ENCODE measurements around the gene CR1L.

GRCh38 chr1:207673399-207673798 lies 28.5 kb downstream of the CR1L start:
- TF ChIP-seq, protein P1, sequence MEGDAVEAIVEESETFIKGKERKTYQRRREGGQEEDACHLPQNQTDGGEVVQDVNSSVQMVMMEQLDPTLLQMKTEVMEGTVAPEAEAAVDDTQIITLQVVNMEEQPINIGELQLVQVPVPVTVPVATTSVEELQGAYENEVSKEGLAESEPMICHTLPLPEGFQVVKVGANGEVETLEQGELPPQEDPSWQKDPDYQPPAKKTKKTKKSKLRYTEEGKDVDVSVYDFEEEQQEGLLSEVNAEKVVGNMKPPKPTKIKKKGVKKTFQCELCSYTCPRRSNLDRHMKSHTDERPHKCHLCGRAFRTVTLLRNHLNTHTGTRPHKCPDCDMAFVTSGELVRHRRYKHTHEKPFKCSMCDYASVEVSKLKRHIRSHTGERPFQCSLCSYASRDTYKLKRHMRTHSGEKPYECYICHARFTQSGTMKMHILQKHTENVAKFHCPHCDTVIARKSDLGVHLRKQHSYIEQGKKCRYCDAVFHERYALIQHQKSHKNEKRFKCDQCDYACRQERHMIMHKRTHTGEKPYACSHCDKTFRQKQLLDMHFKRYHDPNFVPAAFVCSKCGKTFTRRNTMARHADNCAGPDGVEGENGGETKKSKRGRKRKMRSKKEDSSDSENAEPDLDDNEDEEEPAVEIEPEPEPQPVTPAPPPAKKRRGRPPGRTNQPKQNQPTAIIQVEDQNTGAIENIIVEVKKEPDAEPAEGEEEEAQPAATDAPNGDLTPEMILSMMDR (IDR thresholded peaks at IDR 0.05): no peak
- TF ChIP-seq POLR2A (IDR thresholded peaks at IDR 0.05): no peak
